ENCODE results near the gene MYO1F.

Gene MYO1F

DNA sequence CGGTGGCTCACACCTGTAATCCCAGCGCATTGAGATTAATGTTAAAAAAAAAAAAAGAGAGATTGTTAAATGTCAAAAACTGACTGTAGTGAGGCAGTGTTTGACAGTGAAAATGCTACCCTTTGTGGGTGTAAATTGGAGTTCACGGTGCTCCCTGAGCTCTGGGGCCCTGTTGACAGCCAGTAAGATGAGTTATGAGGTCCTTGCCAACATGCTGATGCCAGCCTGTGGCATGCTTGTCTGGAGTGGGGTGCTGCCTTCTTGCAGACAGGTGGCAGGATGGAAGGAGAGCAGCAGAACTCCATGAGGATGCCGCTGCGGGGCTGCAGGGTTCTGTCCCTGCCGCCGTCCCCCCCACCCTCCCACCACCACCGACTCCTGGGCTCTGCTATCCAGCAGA is 100.7 kb downstream of the MYO1F start:
- H3K27me3 ChIP-seq (replicated peaks): no peaks in the 10 kb centered on the region
- peaks cover 58% of the 10 kb centered on the region for H3K36me3 ChIP-seq (replicated peaks)
- in situ Hi-C loops (cut with HindIII; ENCODE audit: low pct_ligation_motif_present, low sequenced_read_pairs): no loop called here
- no peak overlapping the region for H3K4me3 ChIP-seq (ENCODE audit: low read depth, low read length)
- H3K27ac ChIP-seq: no peak overlapping the region
- DNase-seq: no peak
- TF ChIP-seq, protein P1, sequence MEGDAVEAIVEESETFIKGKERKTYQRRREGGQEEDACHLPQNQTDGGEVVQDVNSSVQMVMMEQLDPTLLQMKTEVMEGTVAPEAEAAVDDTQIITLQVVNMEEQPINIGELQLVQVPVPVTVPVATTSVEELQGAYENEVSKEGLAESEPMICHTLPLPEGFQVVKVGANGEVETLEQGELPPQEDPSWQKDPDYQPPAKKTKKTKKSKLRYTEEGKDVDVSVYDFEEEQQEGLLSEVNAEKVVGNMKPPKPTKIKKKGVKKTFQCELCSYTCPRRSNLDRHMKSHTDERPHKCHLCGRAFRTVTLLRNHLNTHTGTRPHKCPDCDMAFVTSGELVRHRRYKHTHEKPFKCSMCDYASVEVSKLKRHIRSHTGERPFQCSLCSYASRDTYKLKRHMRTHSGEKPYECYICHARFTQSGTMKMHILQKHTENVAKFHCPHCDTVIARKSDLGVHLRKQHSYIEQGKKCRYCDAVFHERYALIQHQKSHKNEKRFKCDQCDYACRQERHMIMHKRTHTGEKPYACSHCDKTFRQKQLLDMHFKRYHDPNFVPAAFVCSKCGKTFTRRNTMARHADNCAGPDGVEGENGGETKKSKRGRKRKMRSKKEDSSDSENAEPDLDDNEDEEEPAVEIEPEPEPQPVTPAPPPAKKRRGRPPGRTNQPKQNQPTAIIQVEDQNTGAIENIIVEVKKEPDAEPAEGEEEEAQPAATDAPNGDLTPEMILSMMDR (IDR thresholded peaks at IDR 0.05; ENCODE audit: low read depth, low read length, missing control alignments): no peak

DNA sequence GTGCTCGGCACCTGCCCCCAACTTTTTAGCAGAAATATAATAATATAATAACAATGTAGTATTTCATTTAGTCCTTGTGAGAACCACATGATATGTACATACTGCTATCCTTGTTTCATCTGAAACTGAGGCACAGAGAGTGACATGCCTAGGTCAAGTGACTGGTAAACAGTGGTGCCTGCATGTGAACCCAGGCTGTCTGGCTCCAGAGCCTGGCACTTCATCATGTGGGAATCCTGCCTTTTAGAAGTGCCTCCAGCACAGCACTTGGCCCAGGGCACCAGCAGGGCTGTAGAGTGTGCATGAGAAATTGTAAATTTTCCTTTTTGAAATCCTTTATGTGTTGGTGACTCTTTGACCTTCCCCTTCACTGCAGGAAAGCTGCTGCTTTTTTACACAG is 102.2 kb downstream of the MYO1F start:
- in situ Hi-C loops (cut with HindIII; ENCODE audit: low pct_ligation_motif_present, low sequenced_read_pairs): no loop called here
- no peak for DNase-seq
- Histone ChIP-seq H3K27ac (no peak overlapping the region), H3K36me3 (replicated peaks) (peaks cover 67% of the 10 kb centered on the region), H3K4me3 (ENCODE audit: low read depth, low read length) (no peak overlapping the region), H3K27me3 (replicated peaks) (no peaks in the 10 kb centered on the region)
- TF ChIP-seq, protein P1 (IDR thresholded peaks at IDR 0.05; ENCODE audit: low read depth, low read length, missing control alignments): no peak

DNA sequence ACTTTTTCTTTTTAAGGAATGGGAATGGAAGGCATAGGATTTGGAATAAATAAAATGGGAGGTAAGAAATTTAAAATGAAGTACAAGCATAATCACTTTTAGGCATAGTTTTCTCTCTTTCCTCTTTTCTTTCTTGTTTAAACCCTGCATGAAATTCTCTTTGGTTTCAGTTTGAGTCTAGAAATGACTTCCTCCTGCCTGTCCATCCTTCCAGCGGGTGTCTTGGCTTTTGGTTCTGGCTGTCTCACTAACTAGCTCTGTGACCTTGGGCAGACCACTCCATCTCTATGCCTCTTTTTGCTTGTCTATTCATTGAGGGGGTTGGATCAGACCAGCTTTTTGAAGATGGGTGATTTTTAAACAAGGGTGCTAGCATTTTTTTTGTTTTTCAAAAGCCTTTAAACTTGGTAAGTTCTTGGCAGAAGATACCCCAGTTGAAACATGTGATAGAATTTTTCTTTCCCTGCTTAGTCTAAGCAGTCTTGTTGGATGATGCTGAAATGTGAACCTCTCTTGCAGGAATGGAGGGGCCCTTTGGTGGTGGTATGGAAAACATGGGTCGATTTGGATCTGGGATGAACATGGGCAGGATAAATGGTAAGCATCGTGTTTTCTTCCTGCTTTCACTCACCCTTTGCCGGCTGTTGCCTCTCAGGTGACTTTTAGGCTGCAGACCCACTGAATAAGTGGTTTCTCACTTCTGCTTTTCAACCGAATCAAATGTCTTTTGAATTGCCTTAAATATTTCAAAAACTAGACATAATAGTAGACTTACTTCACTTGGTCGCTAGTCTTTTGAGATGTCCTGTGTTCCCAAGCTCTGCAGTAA is 103.4 kb downstream of the MYO1F start:
- H3K27ac ChIP-seq: no peak overlapping the region
- no peak overlapping the region for H3K4me3 ChIP-seq (ENCODE audit: low read depth, low read length)
- TF ChIP-seq, protein P1 (IDR thresholded peaks at IDR 0.05; ENCODE audit: low read depth, low read length, missing control alignments): no peak
- in situ Hi-C loops (cut with HindIII; ENCODE audit: low pct_ligation_motif_present, low sequenced_read_pairs): no loop called here
- H3K36me3 ChIP-seq (replicated peaks): peaks cover 75% of the 10 kb centered on the region
- H3K27me3 ChIP-seq (replicated peaks): no peaks in the 10 kb centered on the region
- no peak for DNase-seq

Measured in brain microvascular endothelial cell (primary cell).